H1 (cell line): ENCODE data around the gene DSCAM.
A peak's percentile ranks its signal among the peaks of the same experiment; 100 is the strongest.

Source experiments
- CHD7 ChIP-seq: fragments of 300-600 bp; sonication (generic); IDR thresholded peaks from 2 replicates; pipeline ENCODE4 v1.7.1; 2012; ENCODE audit warnings: low read length, moderate library complexity, mild to moderate bottlenecking, inconsistent platforms; ENCODE audit not compliant: insufficient replicate concordance
- CTCF ChIP-seq, 3 experiments: IDR thresholded peaks; 1 replicate in 2 of 3; 2 replicates in 1 of 3; pipeline versions ENCODE4 v1.5.1 to v1.6.1; 2011; ENCODE audit warnings: low read length in 3 of 3, mild to moderate bottlenecking in 3 of 3, inconsistent platforms in 2 of 3, low read depth in 1 of 3, moderate library complexity in 1 of 3; ENCODE audit not compliant: insufficient read depth in 1 of 3; ENCODE audit errors: control extremely low read depth in 1 of 3

GRCh38 chr21:40173816-40174215 is 673.1 kb downstream of the DSCAM start:
- TF ChIP-seq CHD7 (no peak), CTCF (IDR thresholded peaks at IDR 0.05; ENCODE audit: control extremely low read depth in 1 of 3, insufficient read depth in 1 of 3, low read depth in 1 of 3, low read length in 3 of 3) (peak; percentile 48 to 54 (median 52))
